HG03175 (cell line): ENCODE measurements around the gene MUCL1.
"Not testable (repeated sequence)": the region's sequence is repeated elsewhere in the genome, so short reads cannot be mapped to it uniquely, and the experiment has no call there.

Experiments
- ATAC-seq: cut with Tn5 transposase; IDR thresholded peaks from one replicate; pipeline ENCODE4 v1.9.1; 2021; ENCODE audit warnings: mild to moderate bottlenecking, moderate library complexity; ENCODE audit not compliant: unreplicated experiment

MUCL1 gene, protein sequence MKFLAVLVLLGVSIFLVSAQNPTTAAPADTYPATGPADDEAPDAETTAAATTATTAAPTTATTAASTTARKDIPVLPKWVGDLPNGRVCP

DNA sequence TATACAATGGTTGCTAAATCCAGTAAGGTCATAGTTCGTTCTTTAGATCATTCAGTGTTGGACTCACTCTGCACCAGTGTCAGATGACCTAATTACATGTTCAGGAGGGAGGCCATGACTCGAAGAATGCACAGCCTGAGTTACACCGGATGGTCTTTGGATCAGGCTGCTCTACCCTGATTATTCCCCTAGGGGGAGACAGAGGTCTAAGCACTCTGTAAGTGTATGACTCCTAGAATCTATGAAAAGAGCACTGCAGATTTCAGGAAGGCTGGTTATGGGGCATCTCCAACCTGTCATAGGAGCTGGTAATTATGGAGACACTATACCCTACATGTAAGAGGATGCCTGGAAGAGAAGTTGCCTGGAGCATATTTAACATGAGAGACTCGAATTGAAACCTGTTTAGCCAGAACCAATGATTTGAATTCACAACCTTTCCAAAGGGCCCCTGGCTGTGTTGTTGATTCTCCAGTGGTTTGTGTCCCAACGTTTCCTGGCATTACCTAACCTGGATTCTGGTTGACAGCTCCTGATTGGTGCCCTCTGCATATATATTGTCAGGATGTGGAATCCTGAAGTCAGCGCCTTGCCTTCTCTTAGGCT is at the start of gene MUCL1:
MUCL1 (plus strand) TSS at position 584 of the 606 bp plus-strand sequence. CDS start 67 bp downstream, outside the sequence.
- peak; percentile 98 for ATAC-seq

DNA sequence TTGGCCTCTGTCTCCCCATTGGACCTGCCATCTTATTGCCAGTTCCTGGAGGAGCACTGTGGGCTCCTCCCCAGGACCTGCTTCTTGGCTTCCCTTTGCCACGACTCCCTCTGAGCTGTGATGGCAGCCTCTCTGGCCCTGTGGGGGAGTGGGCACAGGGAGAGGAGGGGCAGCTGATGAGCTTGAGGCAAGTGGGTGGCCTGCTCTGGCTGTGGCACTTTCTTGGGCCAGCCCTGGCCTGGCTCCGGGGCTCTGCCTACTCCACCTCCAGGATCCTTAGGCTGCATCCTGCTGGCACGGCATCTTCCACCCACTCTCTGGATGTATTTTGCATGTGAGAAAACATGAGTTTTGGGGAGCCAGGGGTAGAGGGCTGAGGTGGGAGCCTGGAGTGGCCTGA is 32.6 kb upstream of the MUCL1 start:
- ATAC-seq, result no peak

DNA sequence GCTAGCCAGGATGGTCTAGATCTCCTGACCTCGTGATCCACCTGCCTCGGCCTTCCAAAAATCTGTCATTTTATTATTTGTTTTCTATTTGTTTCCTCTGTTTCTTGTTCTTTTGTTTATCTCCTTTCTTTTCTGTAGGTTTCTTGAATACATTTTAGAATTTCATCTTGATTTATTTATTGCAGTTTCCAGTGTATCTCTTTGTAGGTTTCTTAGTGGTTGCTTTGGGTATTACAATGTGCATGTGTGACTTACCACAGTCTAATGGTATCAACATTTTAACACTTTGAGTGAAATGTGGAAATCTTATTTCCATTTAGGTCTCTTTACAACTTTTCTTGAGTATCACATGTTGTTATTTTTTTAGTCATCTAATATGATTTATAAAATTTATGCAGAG is 29.9 kb upstream of the MUCL1 start:
- ATAC-seq, result no peak

DNA sequence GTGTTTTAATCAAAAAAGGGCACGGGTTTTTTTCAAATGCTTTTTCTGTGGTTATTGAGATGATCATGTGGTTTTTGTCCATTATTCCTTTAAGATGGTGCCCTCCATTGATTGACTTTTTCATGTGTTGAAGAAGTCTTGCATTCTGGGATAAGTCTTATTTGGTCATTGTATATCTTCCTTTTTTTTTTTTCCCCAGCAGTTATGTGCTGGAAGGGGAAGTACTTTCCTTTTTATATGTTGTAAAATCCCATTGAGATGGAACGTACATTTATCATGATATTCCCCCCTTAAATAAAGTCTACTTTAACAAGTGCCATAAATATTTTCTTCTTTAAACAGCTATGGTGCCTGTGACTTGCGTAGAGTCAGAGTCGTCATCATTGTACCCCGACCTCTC is 24.8 kb upstream of the MUCL1 start:
- ATAC-seq, result no peak

DNA sequence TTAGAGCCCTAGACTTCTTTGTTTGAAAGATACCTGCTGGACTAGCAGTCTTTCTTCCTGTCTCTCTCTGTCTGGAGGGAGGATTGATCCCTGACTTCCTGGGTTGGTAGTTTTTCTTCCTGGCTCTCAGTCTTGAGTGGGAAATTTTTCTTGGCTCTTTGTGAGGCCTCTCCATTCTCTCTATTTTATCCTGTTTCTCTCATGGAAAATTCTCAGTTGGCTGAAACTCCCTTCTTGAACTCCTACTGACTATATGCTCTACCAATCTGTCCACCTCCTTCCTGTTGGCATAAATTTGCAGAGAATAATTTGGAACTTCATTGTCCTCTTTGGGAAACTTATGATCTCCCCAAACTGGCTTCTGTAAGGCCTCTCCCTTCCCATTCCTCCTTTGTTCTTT is 24.1 kb upstream of the MUCL1 start:
- no peak for ATAC-seq

DNA sequence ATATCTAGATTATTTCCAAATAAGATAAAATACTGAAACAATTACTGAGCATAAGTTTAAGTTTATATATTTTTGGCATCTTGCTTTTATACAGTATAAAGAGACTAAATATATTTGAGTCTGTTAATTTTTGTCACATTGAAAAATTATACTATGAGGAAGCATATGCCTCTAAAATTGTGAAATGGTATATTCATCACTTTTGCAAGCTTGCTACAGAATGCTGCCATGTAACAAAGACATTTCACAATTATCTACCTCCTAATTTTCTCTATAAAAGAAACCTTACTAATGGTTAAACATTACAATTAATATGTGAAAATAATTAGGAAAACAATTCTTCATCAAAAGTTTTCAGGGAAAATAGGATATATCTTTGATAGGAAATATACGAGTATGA is 22.7 kb upstream of the MUCL1 start:
- ATAC-seq, result no peak

DNA sequence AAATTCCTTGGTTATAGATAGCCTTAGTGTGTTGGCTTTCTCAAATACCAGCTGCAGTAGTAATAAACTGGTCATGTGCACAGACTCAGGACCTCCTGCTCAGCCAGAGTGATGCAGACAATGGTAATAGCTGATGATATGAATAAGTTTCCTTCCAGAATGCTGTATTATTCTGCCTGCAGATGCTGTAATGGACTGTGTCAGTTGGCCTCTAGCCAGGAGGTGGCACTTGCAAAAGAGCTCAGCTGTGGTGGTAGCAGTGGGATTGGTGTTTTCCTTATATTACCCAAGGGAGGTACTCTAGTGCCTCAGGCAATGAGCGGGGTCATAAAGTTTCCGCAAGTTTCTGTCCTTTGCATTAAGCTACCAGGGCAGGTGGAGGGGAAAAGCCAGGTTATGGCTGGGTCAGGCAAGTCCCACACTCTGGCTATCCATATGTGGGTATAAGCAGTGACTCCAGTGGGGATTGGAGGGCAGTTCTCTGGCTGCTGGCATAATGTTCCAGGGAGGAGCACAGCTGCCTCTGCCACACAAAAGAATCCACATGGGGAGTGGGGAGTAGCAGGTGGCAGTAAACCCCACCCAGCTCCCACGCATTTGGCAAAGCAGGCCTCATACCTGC is 14.0 kb upstream of the MUCL1 start:
- ATAC-seq, result no peak

DNA sequence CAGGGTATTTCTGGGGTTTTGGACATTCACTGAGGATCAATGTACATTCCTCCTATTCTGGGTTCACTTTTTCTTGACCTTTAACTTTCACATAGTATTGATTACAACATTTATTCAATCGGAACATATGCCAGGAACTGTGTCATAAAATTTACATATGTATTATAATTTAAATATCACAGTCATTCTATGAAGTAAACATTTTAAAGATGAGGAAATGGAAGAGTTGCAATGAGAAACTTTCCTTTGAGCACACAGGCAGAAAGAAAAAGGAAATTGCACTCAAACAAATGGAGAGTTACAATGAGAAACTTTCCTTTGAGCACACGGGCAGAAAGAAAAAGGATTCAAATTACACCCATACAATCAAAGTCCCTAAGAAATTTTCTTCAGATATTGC is 3.1 kb downstream of the MUCL1 start:
- no peak for ATAC-seq

DNA sequence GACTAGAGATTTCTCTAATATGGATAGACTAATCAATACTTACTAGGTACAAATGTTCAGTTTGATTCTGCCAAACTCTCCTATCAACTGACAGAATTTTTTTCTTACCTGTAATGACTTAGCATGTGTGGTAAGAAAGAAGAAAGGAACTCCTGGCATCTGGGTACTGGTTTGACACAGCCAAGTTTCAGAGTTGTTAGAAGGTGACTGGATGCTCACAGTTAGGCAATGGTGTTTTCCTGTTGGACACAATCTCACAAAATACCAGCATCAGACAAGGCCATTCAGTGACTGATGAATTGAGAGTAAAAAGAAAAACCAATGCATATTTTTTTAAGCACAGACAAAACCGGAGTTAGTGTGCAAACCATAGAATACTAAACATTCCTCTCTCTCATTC is 4.2 kb downstream of the MUCL1 start:
- ATAC-seq, result no peak

DNA sequence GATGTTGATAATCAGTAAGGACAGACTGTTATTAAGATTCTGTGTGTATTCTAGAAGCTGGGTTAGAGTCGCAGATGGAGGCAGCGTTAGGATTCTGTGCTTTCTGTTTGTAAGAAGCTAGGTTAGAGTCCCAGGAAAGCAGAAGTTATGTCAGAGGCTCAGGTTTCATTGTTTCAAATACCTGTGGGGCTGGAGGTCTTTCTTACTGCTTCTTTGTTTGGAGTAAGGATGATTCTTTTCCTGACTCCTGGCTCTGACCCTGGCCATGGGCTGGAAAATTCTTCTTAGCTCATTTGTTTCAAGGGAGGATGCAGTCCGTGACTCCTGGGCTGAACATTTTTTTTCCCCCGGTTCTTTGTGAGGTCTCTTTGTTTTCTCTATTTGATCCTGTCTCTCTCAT is 5.2 kb downstream of the MUCL1 start:
- ATAC-seq, result no peak

DNA sequence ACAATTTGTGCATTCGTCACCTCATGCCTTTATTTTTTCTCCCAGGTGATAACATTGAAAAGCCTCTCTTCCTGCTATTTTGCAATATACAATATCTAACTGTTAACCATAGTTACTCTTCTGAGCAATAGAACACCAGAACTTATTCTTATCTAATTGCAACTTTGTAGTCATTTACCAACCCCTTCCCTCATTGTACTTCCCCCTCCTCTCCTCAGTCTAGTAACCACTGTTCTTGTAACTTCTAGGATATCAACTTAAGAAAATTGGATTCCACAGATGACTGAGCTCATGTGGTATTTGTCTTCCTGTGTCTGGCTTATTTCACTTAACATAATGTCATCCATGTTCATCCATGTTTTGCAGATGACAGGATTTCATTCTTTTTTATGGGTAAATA is 7.6 kb downstream of the MUCL1 start:
- ATAC-seq, result no peak

DNA sequence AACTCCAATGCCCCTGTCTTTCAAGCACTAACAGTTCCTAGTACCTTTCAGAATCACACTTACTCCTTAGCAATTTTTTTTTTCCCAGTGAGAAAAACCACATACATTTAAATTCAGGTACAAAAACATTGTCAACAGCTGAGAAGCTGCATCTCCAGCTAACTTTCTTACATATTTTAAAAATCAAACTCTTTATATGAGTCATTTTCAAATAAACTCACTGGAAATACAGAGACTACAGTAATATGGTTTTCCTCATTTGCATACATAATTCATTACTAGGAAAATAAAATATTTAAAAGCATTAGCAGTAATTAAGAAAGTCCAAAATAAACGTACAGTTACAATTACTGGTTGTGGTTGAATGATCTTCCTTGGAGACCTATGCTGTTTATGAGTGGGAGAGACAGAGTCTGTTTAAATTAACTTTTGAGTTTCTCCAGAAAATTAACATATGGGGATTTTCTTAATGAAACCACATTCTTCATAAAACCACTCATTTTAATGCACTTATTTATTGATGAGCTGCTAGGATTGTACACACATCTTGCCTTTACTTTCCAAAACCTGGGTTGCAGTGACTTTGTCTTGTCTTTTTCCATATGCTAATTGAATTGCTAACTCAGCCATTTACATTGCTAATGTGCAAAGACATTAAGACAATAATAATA is 9.8 kb downstream of the MUCL1 start:
- ATAC-seq, result no peak

DNA sequence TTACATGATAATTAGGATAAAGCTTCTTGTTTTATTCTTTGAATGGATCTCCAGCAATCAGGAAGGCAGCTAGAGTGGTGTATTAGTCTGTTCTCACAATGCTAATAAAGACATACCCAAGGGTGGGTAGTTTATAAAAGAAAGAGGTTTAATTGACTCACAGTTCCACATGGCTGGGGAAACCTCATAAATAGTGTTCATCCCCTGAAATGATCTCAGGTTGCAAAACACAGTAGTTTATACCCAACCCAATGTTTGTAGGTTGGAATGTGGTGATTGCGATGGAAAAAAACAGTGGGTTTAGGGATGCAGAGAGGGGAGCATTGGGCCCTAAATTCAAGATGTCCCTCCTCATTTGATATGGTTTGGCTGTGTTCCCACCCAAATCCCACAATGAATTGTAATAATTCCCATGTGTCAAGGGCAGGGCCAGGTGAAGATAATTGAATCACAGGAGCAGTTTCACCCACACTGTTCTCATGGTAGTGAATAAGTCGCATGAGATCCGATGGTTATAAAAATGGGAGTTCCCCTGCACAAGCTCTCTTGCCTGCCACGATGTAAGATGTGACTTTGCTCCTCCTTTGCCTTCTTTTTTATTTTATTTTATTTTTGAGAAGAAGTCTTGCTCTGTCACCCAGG is 11.5 kb downstream of the MUCL1 start:
- ATAC-seq, result no peak

DNA sequence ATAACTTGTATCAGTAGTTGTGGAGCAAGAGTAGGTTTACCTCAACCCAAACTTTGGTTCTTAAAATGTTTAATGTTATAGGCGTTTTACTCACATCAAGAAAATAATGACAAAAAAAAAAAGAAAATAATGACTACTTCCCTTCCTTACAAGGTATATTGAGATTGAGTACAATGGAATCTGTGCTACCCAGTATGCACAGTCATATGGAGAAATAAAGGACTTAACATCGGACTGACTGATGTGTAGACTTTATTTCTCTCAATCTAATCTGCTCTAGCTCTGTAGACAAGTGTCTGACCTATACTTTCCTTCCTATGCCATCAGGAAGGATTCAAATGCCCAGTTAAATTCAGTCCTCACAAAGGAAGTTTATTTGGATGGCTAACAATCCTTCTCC is 14.4 kb downstream of the MUCL1 start:
- ATAC-seq, result no peak

DNA sequence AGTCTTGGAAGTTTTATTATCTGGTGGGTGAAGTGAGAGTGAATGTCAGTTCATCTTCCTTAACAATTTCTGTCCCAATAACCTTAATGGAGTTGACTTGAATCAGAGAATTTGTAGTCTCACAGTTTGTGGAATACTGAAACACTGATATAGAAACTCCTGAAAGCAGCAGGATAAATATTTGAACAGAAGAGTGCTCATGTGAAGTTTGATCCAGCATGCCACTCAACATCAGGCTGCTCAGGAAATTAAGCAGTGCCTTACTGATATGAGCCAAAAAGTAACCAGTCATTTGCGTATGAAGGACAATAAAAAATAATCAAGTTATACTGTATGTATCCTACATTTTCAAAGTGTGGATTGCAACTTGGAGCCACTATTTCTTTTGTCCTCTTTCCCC is 15.7 kb downstream of the MUCL1 start:
- no peak for ATAC-seq

DNA sequence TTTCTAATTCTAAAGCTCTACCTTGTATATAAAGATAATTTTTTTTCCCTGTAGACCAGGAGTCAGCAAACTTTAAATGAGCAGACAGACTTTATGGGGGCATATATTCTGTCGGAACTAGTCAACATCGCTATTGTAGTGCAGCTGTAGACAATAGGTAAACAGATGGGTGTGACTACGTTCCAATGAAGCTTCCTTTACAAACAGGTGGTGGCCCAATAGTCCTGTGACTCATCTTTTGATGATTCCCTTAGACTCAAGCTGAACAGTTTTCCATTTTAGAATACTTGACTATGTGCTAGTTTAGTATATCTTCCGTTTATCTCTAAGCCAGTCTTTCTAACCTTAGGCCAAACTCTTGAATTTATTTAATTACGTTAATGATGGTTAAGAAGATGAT is 16.3 kb downstream of the MUCL1 start:
- ATAC-seq, result no peak

DNA sequence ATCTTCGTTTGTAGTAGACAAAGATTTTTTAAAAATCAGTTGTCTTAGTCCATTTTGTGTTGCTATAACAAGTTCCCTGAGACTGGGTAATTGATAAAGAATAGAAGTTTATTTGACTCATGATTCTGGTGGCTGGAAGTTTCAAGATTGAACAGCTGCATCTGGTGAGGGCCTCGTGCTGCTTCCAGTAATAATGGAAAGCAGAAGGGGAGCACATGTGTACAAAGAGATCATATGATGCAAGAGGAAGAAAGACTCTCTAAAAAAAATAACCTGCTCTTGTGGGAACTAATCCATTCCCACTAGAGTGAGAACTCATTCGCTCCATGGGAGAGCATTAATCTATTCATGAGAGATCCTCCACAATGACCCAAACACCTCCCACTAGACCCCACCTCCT is 24.8 kb downstream of the MUCL1 start:
- no peak for ATAC-seq

DNA sequence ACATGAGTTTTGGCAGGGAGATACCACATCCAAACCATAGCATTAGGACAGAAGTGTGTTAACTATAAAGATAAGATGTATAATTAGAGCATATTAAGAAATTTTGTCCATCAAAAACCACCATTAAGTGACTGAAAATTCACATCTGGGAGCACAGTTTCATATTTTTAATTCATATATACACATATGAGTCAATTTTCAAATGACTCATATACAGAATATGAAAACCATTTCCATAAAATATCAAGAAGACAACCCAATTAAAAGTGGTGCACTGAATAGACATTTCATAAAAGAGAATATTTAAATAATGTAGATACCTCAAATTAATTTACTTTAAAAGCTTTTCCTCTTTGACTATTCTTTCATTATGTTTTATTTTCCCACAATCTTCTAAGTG is 25.3 kb downstream of the MUCL1 start:
- no peak for ATAC-seq

DNA sequence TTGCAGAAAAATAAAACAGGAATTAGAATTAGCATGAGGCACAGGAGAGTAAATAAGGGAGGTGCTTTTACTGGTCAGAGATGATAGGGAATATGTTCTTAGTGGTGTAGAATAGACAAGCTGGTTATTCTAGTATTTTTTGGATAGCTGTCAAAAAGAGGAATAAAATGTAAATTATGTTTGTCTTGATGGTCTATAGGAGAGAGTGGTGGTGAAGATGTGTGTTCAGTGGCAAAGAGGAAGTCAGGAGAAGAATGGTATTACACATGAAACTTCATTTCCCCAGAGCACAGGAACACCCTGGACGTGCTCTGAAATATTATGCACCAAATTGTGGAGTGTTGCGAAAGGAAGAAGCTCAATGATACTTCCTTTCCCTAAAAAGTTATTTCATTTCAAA is 27.8 kb downstream of the MUCL1 start:
- no peak for ATAC-seq

DNA sequence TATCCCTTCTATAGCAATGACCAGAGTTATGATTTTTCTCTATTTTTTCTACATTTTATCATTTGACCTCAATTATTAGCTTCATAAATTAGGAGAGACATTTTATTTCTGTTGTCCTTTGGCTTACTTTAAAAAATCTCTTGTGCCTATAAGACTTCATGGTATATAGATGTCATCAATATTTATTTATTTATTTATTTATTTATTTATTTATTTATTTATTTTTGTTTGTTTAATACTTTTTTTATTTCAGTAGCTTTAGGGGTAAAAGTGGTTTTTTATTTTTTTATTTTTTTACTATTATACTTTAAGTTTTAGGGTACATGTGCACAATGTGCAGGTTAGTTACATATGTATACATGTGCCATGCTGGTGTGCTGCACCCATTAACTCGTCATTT is 28.3 kb downstream of the MUCL1 start:
- ATAC-seq, result not testable (repeated sequence)

DNA sequence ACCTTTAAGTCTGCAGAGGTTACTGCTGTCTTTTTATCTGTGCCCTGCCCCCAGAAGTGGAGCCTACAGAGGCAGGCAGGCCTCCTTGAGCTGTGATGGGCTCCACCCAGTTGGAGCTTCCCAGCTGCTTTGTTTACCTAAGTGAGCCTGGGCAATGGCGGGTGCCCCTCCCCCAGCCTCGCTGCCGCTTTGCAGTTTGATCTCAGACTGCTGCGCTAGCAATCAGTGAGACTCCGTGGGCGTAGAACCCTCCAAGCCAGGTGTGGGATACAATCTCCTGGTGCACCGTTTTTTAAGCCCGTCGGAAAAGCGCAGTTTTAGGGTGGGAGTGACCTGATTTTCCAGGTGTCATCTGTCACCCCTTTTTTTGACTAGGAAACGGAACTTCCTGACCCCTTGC is 34.1 kb downstream of the MUCL1 start:
- ATAC-seq, result not testable (repeated sequence)

DNA sequence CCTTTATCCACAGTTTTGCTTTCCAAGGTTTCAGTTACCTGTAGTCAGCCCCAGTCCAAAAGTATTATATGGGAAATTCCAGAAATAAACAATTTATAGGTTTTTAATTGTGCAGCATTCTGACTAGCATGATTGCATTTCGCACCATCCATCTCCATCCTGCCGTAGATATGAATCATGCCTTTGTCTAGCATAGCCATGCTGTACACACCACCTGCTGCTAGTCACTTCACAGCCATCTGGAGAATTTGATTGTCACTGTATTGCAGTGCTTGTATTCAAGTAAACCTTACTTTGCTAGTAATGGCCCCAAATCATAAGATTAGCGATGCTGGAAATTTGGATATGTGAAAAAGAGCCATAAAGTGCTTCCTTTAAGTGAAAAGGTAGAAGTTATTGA is 36.0 kb downstream of the MUCL1 start:
- ATAC-seq, result no peak
